OCI-LY1 (cell line): ENCODE results near the gene MBIP.

Experiments used
- H2AFZ ChIP-seq: fragments of 200-600 bp; sonication (generic), shearing (Covaris generic); 2 replicates; pipeline ENCODE4 v1.6.0; 2014; ENCODE audit warnings: antibody characterized with exemption, mild to moderate bottlenecking, low read length
- H3F3A ChIP-seq: fragments of 200-600 bp; sonication (generic), shearing (Covaris generic); 2 replicates; pipeline ENCODE4 v1.6.0; 2014; ENCODE audit warnings: mild to moderate bottlenecking, antibody characterized with exemption, low read length, moderate library complexity; ENCODE audit not compliant: insufficient read depth
- H3K27ac ChIP-seq: fragments of 200-600 bp; sonication (generic); 2 replicates; pipeline ENCODE4 v1.5.1; 2014; ENCODE audit warnings: low read length, mixed run types, mild to moderate bottlenecking, low read depth; ENCODE audit not compliant: poor library complexity, severe bottlenecking
- H3K27me3 ChIP-seq: fragments of 200-600 bp; sonication (generic); 2 replicates; pipeline ENCODE4 v1.6.0; 2014; ENCODE audit warnings: antibody characterized with exemption, mild to moderate bottlenecking, low read length, moderate library complexity; ENCODE audit not compliant: insufficient read depth
- H3K36me3 ChIP-seq: fragments of 200-600 bp; sonication (generic); 2 replicates; pipeline ENCODE4 v1.6.1; 2014; ENCODE audit warnings: mild to moderate bottlenecking, antibody characterized with exemption, low read length, moderate library complexity, mixed read lengths; ENCODE audit not compliant: insufficient read depth
- H3K4me1 ChIP-seq: fragments of 200-600 bp; sonication (generic); 2 replicates; pipeline ENCODE4 v1.5.1; 2014; ENCODE audit warnings: mild to moderate bottlenecking, low read length, moderate library complexity; ENCODE audit not compliant: insufficient read depth, severe bottlenecking
- H3K4me2 ChIP-seq: fragments of 200-600 bp; sonication (generic), shearing (Covaris generic); 2 replicates; pipeline ENCODE4 v1.6.1; 2014; ENCODE audit warnings: low read length
- H3K4me3 ChIP-seq: fragments of 200-600 bp; sonication (generic); 2 replicates; pipeline ENCODE4 v1.5.1; 2014; ENCODE audit warnings: low read length, low read depth, mild to moderate bottlenecking, mixed read lengths; ENCODE audit not compliant: poor library complexity, severe bottlenecking
- H3K79me2 ChIP-seq: fragments of 200-600 bp; shearing (Covaris generic); 2 replicates; pipeline ENCODE4 v1.6.1; 2016; ENCODE audit warnings: mixed run types, low read length, mixed read lengths; ENCODE audit not compliant: insufficient read depth
- H3K9ac ChIP-seq: fragments of 200-600 bp; sonication (generic), shearing (Covaris generic); 2 replicates; pipeline ENCODE4 v1.6.1; 2014; ENCODE audit warnings: mild to moderate bottlenecking, low read length, mixed read lengths
- H3K9me2 ChIP-seq: fragments of 200-600 bp; sonication (generic), shearing (Covaris generic); 2 replicates; pipeline ENCODE4 v1.6.1; 2014; ENCODE audit warnings: low read depth, mild to moderate bottlenecking, low read length, mixed read lengths
- H3K9me3 ChIP-seq: fragments of 200-600 bp; shearing (Covaris generic); 2 replicates; pipeline ENCODE4 v1.6.1; 2014; ENCODE audit warnings: low read length, mixed read lengths
- H4K20me1 ChIP-seq: fragments of 200-600 bp; sonication (generic), shearing (Covaris generic); 2 replicates; pipeline ENCODE4 v1.6.0; 2016; ENCODE audit warnings: mild to moderate bottlenecking, low read length; ENCODE audit not compliant: insufficient read depth
- CTCF ChIP-seq: fragments of 200-600 bp; sonication (generic), shearing (Covaris generic); IDR thresholded peaks from 2 replicates; pipeline ENCODE4 v1.5.1; 2017; ENCODE audit warnings: mild to moderate bottlenecking, antibody characterized with exemption, low read length, moderate library complexity, mixed read lengths
- EZH2 ChIP-seq: fragments of 200-600 bp; sonication (generic), shearing (Covaris generic); IDR thresholded peaks from 2 replicates; pipeline ENCODE4 v1.8.0; 2017; ENCODE audit warnings: borderline replicate concordance, mixed run types, mild to moderate bottlenecking, antibody characterized with exemption, low read length, moderate library complexity, mixed read lengths

MBIP gene

GRCh38 chr14:36260970-36261640 lies 59.3 kb downstream of the MBIP start:
- Histone ChIP-seq H3F3A (no peaks in the 10 kb centered on the region), H2AFZ (no peak overlapping the region), H3K4me1 (no peaks in the 10 kb centered on the region), H3K4me3 (no peak overlapping the region), H3K9me2 (no peaks in the 10 kb centered on the region), H3K27ac (no peak overlapping the region), H3K79me2 (no peaks in the 10 kb centered on the region), H3K36me3 (no peaks in the 10 kb centered on the region), H4K20me1 (no peaks in the 10 kb centered on the region), H3K4me2 (no peak overlapping the region), H3K9ac (no peak overlapping the region), H3K27me3 (no peaks in the 10 kb centered on the region), H3K9me3 (no peaks in the 10 kb centered on the region)
- no peak for TF ChIP-seq CTCF
- TF ChIP-seq EZH2, result no peak

- H3K4me2 ChIP-seq, result no peak overlapping the region
These were observed 62.2 kb downstream of the MBIP start for GRCh38 chr14:36258241-36258640.

GRCh38 chr14:36256126-36256801 lies 64.2 kb downstream of the MBIP start:
- no peaks in the 10 kb centered on the region for H3K9me2 ChIP-seq
- no peak overlapping the region for H3K9ac ChIP-seq
- no peak overlapping the region for H2AFZ ChIP-seq
- no peak overlapping the region for H3K27ac ChIP-seq
- no peak overlapping the region for H3K4me3 ChIP-seq
- no peaks in the 10 kb centered on the region for H3K27me3 ChIP-seq
- H3K36me3 ChIP-seq, result no peaks in the 10 kb centered on the region
- no peaks in the 10 kb centered on the region for H4K20me1 ChIP-seq
- TF ChIP-seq EZH2 (no peak), CTCF (no peak)
- H3K79me2 ChIP-seq, result no peaks in the 10 kb centered on the region
- H3K4me1 ChIP-seq, result no peaks in the 10 kb centered on the region
- H3K4me2 ChIP-seq, result no peak overlapping the region
- H3K9me3 ChIP-seq, result no peaks in the 10 kb centered on the region
- H3F3A ChIP-seq, result no peaks in the 10 kb centered on the region

More at GRCh38 chr14:36258241-36258640, 62.2 kb downstream of the MBIP start:
- Histone ChIP-seq H2AFZ (no peak overlapping the region), H4K20me1 (no peaks in the 10 kb centered on the region), H3K4me1 (no peaks in the 10 kb centered on the region), H3K27me3 (no peaks in the 10 kb centered on the region), H3K9me3 (no peaks in the 10 kb centered on the region), H3K27ac (no peak overlapping the region), H3K36me3 (no peaks in the 10 kb centered on the region), H3K4me3 (no peak overlapping the region), H3K9me2 (no peaks in the 10 kb centered on the region), H3F3A (no peaks in the 10 kb centered on the region), H3K79me2 (no peaks in the 10 kb centered on the region), H3K9ac (no peak overlapping the region)
- TF ChIP-seq CTCF, result no peak
- TF ChIP-seq EZH2, result no peak
